A549 (cell line): ENCODE results near the gene P2RY14. TPM values are rescaled to one million over a fixed set of nuclear protein-coding genes. Genes with fewer than 3 reads are reported as not detected.
"Not testable (repeated sequence)": the region's sequence is repeated elsewhere in the genome, so short reads cannot be mapped to it uniquely, and the experiment has no call there.

ENCODE experiments used
- ATAC-seq, 2 experiments: fragments of 200-7000 bp in 1 of 2; fragments of >200 bp in 1 of 2; cut with Nextera tagmentation in 1 of 2; cut with Tn5 transposase in 1 of 2; 3 replicates each; pipeline versions ENCODE4 v1.8.0 to v1.9.1; 2018 to 2020; ENCODE audit warnings: mild to moderate bottlenecking in 1 of 2, moderate library complexity in 1 of 2
- CTCF ChIA-PET: fragments of 300-600 bp; sonication (Branson Sonifier 250); formaldehyde crosslinking; extraction: SDS; loops from one replicate; lab custom pipeline; 2021; ENCODE audit warnings: antibody characterized with exemption, inconsistent platforms; lab: Yijun Ruan, JAX
- POLR2A ChIA-PET: fragments of 350-600 bp; formaldehyde crosslinking; extraction: SDS; loops from one replicate; lab custom pipeline; 2021; ENCODE audit warnings: antibody characterized with exemption, inconsistent platforms; lab: Yijun Ruan, JAX
- DNase-seq, 2 experiments: peaks; one replicate each; pipeline versions ENCODE4 v3.0.0 to v3.0.0-alpha.2; 2011 to 2016; ENCODE audit warnings: low read depth in 1 of 2, low spot score in 1 of 2
- FAIRE-seq: peaks from 2 replicates; lab custom pipeline; 2011; peaks lifted over from hg19 to GRCh38; lab: Jason Lieb, UNC
- H3K27ac ChIP-seq, 2 experiments: fragments of >200 bp; sonication (Bioruptor Twin); formaldehyde crosslinking; 3 replicates each; pipeline ENCODE4 v1.5.1; 2016 to 2017
- H3K4me1 ChIP-seq: fragments of >200 bp; sonication (Bioruptor Twin); formaldehyde crosslinking; 3 replicates; pipeline ENCODE4 v1.6.1; 2016
- H3K4me2 ChIP-seq: fragments of >200 bp; sonication (Bioruptor Twin); formaldehyde crosslinking; 3 replicates; pipeline ENCODE4 v1.6.1; 2016
- H3K4me3 ChIP-seq: fragments of >200 bp; sonication (Bioruptor Twin); formaldehyde crosslinking; 3 replicates; pipeline ENCODE4 v1.5.1; 2016
- H3K9me3 ChIP-seq: fragments of >200 bp; sonication (Bioruptor Twin); formaldehyde crosslinking; 3 replicates; pipeline ENCODE4 v1.6.1; 2016
- CEBPB ChIP-seq, 2 experiments: fragments of >200 bp in 1 of 2; sonication (Bioruptor Twin) in 1 of 2; formaldehyde crosslinking in 1 of 2; IDR thresholded peaks; 2 replicates each; pipeline ENCODE4 v1.6.1; 2012 to 2016
- CTCF ChIP-seq: fragments of >200 bp; sonication (Bioruptor Twin); formaldehyde crosslinking; IDR thresholded peaks from 3 replicates; pipeline ENCODE4 v1.5.1; 2016
- E2F6 ChIP-seq: IDR thresholded peaks from 2 replicates; pipeline ENCODE4 v1.6.1; 2012; ENCODE audit warnings: low read depth, borderline replicate concordance
- EHF ChIP-seq: fragments of 250-450 bp; sonication (Bioruptor Pico); IDR thresholded peaks from 2 replicates; pipeline ENCODE4 v1.5.0; 2020; ENCODE audit warnings: mild to moderate bottlenecking
- ESRRA ChIP-seq: fragments of 150-350 bp; IDR thresholded peaks from 2 replicates; pipeline ENCODE4 v1.6.1; 2014; ENCODE audit warnings: mild to moderate bottlenecking, low read length, borderline replicate concordance
- HDAC2 ChIP-seq: fragments of 200-600 bp; sonication (generic); IDR thresholded peaks from 2 replicates; pipeline ENCODE4 v1.6.1; 2016
- HEYL ChIP-seq: fragments of 250-450 bp; sonication (Bioruptor Pico); IDR thresholded peaks from 2 replicates; pipeline ENCODE4 v1.8.0; 2021; ENCODE audit warnings: mild to moderate bottlenecking, moderate library complexity
- HMGXB4 ChIP-seq: fragments of 250-450 bp; sonication (Bioruptor Pico); IDR thresholded peaks from 2 replicates; pipeline ENCODE4 v1.5.0; 2021; ENCODE audit warnings: mild to moderate bottlenecking, moderate library complexity, borderline replicate concordance
- JUN ChIP-seq, 2 experiments: fragments of >200 bp; sonication (Bioruptor Twin); formaldehyde crosslinking; IDR thresholded peaks; 2 replicates in 1 of 2; 3 replicates in 1 of 2; pipeline ENCODE4 v1.6.1; 2016 to 2017
- KDM1A ChIP-seq: fragments of 200-600 bp; sonication (generic); IDR thresholded peaks from 2 replicates; pipeline ENCODE4 v1.6.1; 2016; ENCODE audit warnings: low read depth, mild to moderate bottlenecking
- KDM5A ChIP-seq: fragments of 200-600 bp; sonication (generic); IDR thresholded peaks from 2 replicates; pipeline ENCODE4 v1.6.1; 2016; ENCODE audit warnings: antibody characterized with exemption, mild to moderate bottlenecking
- MAX ChIP-seq: IDR thresholded peaks from 2 replicates; pipeline ENCODE4 v1.6.1; 2012
- MYC ChIP-seq: IDR thresholded peaks from 2 replicates; pipeline ENCODE4 v1.6.1; 2012; ENCODE audit warnings: mild to moderate bottlenecking, inconsistent platforms, low read length, improper control_type of control experiment, borderline replicate concordance
- NR3C1 ChIP-seq: fragments of >200 bp; sonication (Bioruptor Twin); formaldehyde crosslinking; IDR thresholded peaks from 3 replicates; pipeline ENCODE4 v1.6.1; 2017
- PBX3 ChIP-seq: IDR thresholded peaks from 2 replicates; pipeline ENCODE4 v1.6.1; 2012
- RAD21 ChIP-seq, 2 experiments: fragments of >200 bp in 1 of 2; sonication (Bioruptor Twin) in 1 of 2; formaldehyde crosslinking in 1 of 2; IDR thresholded peaks in 1 of 2; conservative IDR thresholded peaks in 1 of 2; 2 replicates in 1 of 2; 3 replicates in 1 of 2; pipeline ENCODE4 v1.6.1; 2012 to 2018; ENCODE audit warnings: inconsistent platforms in 1 of 2
- RFX5 ChIP-seq: fragments of 450-650 bp; IDR thresholded peaks from 2 replicates; pipeline ENCODE4 v1.7.1; 2014; ENCODE audit warnings: antibody characterized with exemption, mild to moderate bottlenecking, moderate library complexity
- TP53 ChIP-seq: fragments of 250-450 bp; sonication (Bioruptor Pico); IDR thresholded peaks from 2 replicates; pipeline ENCODE4 v1.5.0; 2021; ENCODE audit warnings: mild to moderate bottlenecking, moderate library complexity
- ZC3H11A ChIP-seq: fragments of 450-650 bp; IDR thresholded peaks from 2 replicates; pipeline ENCODE4 v1.6.1; 2014; ENCODE audit warnings: antibody characterized with exemption, mild to moderate bottlenecking
- ZNF302 ChIP-seq: fragments of 250-450 bp; sonication (Bioruptor Pico); IDR thresholded peaks from 2 replicates; pipeline ENCODE4 v1.9.0; 2021; ENCODE audit warnings: inconsistent platforms, mild to moderate bottlenecking, moderate library complexity
- ZSCAN20 ChIP-seq: fragments of 250-450 bp; sonication (Bioruptor Pico); IDR thresholded peaks from 2 replicates; pipeline ENCODE4 v1.8.0; 2022; ENCODE audit warnings: mild to moderate bottlenecking, moderate library complexity
- WGBS: methylation state at CpG from one replicate; pipeline ENCODE4 v1.1.6; 2017; ENCODE audit errors: missing lambda C conversion rate; 5-methylcytosine and 5-hydroxymethylcytosine counted together
- polyA plus RNA-seq, 4 experiments: library from polyadenylated mRNA; depleted of rRNA in 3 of 4; stranded (reverse); fragments of >200 nt; fragmentation: RNase III in 1 of 4; extraction: RNeasy Plus Mini Kit Qiagen cat#74134 plus additional on column Dnase treatment in 1 of 4; gene quantifications; 2 replicates in 3 of 4; 3 replicates in 1 of 4; pipeline ENCODE4 v1.2.3, GENCODE V29; 2011 to 2017
- TF ChIP-seq, protein P1 (sequence below): fragments of 450-650 bp; IDR thresholded peaks from 2 replicates; pipeline ENCODE4 v1.6.1; 2014; ENCODE audit warnings: antibody characterized with exemption

The P2RY14 gene
- polyA plus RNA-seq, 2 of the 4 experiments (the other 2 are of a cell fraction), result not detected

GRCh38 chr3:151248772-151249337 lies 29.5 kb downstream of the P2RY14 start:
- WGBS, result 25% methylated on average over 3 of the region's 3 CpGs
- ATAC-seq, result no peak

GRCh38 chr3:151242006-151242405 lies 36.3 kb downstream of the P2RY14 start:
- ATAC-seq, H3K9me3 ChIP-seq, CTCF ChIA-PET, H3K4me3 ChIP-seq, FAIRE-seq, POLR2A ChIA-PET, H3K4me1 ChIP-seq, DNase-seq, H3K4me2 ChIP-seq, H3K27ac ChIP-seq: not testable (repeated sequence)
- 65% methylated on average over 18 of the region's 18 CpGs for WGBS

More at GRCh38 chr3:151248772-151249337, 29.5 kb downstream of the P2RY14 start:
- H3K4me2 ChIP-seq, result no peak overlapping the region
- no peak for TF ChIP-seq TP53 (CRISPR knock-in tag)
- no peak for TF ChIP-seq ZC3H11A
- TF ChIP-seq ESRRA, result no peak
- TF ChIP-seq MYC, result no peak
- no peaks in the 10 kb centered on the region for H3K4me1 ChIP-seq
- FAIRE-seq (no peak), DNase-seq (no peak)
- no peak overlapping the region for H3K27ac ChIP-seq
- no peaks in the 10 kb centered on the region for H3K9me3 ChIP-seq
- CTCF ChIA-PET, result interaction anchor here (1.1 to 1.8 kb wide), 2 partner anchors 20 to 21 kb away, joined by 3 to 13 read pairs; no protein-coding TSS in a partner anchor
- no peak overlapping the region for H3K4me3 ChIP-seq
- POLR2A ChIA-PET, result no interaction called here

DNA sequence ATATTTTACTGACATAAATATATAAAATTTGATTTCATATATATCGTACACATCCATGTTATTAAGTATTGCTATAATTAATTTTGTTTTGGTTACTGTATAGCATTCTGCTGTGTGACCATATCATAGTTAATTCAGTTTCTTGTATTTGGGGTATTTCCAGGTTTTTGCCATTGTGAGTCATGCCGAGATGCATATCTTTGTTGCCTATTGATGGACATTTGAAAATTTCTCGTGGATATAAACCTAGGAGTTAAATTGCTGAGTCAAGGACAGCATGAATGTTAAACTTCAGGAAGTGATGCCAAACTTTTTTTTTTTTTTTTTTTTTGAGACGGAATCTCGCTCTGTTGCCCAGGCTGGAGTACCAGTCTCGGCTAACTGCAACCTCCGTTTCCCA lies 41.6 kb downstream of the P2RY14 start:
- 74% methylated on average over 7 of the region's 7 CpGs for WGBS
- H3K4me2 ChIP-seq, result no peak overlapping the region
- POLR2A ChIA-PET, result no interaction called here
- no peak overlapping the region for H3K27ac ChIP-seq
- no peaks in the 10 kb centered on the region for H3K9me3 ChIP-seq
- no peak overlapping the region for H3K4me3 ChIP-seq
- FAIRE-seq (no peak), DNase-seq (no peak), ATAC-seq (no peak)
- TF ChIP-seq KDM5A, result no peak
- TF ChIP-seq CTCF, result no peak
- no peak for TF ChIP-seq RFX5
- TF ChIP-seq PBX3, result no peak
- no peak for TF ChIP-seq E2F6
- TF ChIP-seq JUN (IDR thresholded peaks at IDR 0.05), result no peak
- H3K4me1 ChIP-seq, result no peaks in the 10 kb centered on the region
- CTCF ChIA-PET, result interaction anchor here (1.9 to 3.8 kb wide), 2 partner anchors 9 to 69 kb away, joined by 5 to 19 read pairs; no protein-coding TSS in a partner anchor

GRCh38 chr3:151236316-151236715 lies 42.0 kb downstream of the P2RY14 start:
- no peak overlapping the region for H3K4me2 ChIP-seq
- CTCF ChIA-PET, result interaction anchor here (1.9 to 3.8 kb wide), 2 partner anchors 8 to 68 kb away, joined by 5 to 19 read pairs; no protein-coding TSS in a partner anchor
- H3K4me1 ChIP-seq, result no peaks in the 10 kb centered on the region
- POLR2A ChIA-PET, result no interaction called here
- 32% methylated on average over 2 of the region's 2 CpGs for WGBS
- FAIRE-seq (no peak), ATAC-seq (no peak), DNase-seq (no peak)
- no peaks in the 10 kb centered on the region for H3K9me3 ChIP-seq
- TF ChIP-seq EHF (CRISPR knock-in tag), result no peak
- TF ChIP-seq, protein P1, sequence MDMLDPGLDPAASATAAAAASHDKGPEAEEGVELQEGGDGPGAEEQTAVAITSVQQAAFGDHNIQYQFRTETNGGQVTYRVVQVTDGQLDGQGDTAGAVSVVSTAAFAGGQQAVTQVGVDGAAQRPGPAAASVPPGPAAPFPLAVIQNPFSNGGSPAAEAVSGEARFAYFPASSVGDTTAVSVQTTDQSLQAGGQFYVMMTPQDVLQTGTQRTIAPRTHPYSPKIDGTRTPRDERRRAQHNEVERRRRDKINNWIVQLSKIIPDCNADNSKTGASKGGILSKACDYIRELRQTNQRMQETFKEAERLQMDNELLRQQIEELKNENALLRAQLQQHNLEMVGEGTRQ, result no peak
- TF ChIP-seq ZSCAN20 (CRISPR knock-in tag), result no peak
- TF ChIP-seq NR3C1, result no peak
- no peak for TF ChIP-seq ZNF302
- no peak for TF ChIP-seq MAX
- TF ChIP-seq HDAC2, result no peak
- TF ChIP-seq KDM1A, result no peak
- no peak for TF ChIP-seq JUN (IDR thresholded peaks at IDR 0.05)
- no peak for TF ChIP-seq HEYL (CRISPR knock-in tag)
- no peak for TF ChIP-seq RAD21 (conservative IDR thresholded peaks at IDR 0.05 in 1 of 2, IDR thresholded peaks at IDR 0.05 in 1 of 2)
- no peak for TF ChIP-seq CEBPB (IDR thresholded peaks at IDR 0.05)
- TF ChIP-seq TP53 (CRISPR knock-in tag), result no peak
- no peak for TF ChIP-seq HMGXB4 (CRISPR knock-in tag)
- H3K4me3 ChIP-seq, result no peak overlapping the region
- H3K27ac ChIP-seq, result no peak overlapping the region
